Medulla oblongata (tissue), 1 donor: Measurements from ENCODE around the gene PRKCE.

Experiments used
- DNase-seq: peaks from one replicate; pipeline ENCODE4 v3.0.0-alpha.2; 2015; ENCODE audit errors: extremely low spot score

The PRKCE gene

GRCh38 chr2:46075848-46076247 lies 424.4 kb downstream of the PRKCE start:
- no peak for DNase-seq

GRCh38 chr2:46076251-46076650 lies 424.8 kb downstream of the PRKCE start:
- DNase-seq: no peak

GRCh38 chr2:46076875-46077274 lies 425.4 kb downstream of the PRKCE start:
- no peak for DNase-seq

GRCh38 chr2:46077522-46078107 lies 426.1 kb downstream of the PRKCE start:
- DNase-seq: no peak

DNA sequence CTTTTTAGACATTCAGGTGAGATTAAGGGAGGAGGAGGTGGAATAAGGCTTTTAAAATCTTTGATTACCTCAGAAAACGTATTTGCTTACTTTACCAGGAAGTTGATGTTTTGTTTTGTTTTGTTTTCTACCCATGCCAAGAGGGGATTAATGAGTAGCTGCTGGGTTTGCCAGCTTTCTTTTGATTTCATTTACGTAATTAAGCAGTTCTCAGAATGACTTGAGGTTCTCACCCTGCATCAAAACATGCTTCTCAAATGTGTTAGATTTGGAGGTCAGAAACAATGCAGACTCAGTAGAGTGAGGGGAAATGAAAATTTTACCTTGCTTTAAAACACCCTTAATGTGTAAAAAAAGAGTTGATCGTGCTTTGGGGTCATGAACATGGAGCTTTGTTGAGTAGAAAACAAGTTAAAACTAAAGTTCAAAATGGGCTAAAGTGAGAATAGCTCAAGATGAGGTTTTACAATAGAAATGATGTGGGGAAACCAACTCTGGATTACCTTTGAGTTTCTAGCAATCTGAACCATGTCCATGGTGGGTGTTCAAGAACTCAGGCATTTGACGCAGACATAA lies 428.6 kb downstream of the PRKCE start:
- no peak for DNase-seq

DNA sequence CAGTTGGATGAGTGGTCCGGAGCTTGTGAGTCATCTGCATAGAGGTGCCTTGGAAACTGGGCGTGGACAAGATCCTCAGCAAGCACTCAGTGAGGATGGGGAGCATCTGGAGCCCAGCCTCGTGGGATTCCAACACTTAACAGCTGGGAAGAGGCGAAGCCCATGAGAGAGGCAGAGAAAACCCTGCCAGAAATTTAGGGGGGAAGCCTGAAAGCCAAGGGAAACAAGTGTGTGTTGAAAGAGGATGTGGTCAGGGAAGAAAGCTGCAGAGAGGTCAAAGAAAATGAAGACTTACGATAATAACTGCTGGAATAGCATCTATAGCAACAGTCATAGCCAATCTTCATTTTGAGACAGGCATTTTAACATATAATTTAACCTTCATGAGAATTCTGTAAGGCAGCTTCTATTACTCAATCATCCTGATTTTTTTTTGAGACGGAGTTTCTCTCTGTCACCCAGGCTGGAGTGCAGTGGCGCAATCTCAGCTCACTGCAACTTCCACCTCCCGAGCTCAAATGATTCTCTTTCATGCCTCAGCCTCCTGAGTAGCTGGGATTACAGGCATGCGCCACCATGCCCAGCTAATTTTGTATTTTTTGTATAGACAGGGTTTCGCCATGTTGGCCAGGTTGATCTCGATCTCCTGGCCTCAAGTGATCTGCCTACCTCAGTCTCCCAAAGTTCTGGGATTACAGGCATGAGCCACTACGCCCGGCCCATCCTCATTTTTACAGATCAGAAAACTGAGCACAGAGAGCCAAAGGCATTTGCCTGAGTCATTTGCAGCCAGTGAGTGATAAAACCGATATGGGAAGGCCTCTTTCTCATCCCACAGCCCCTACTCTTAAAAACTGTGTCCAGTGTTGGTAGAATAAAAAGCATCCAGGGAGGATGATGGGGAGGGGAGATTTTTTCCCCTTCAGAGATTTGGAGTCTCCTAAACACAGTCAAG lies 431.3 kb downstream of the PRKCE start:
- DNase-seq: no peak

GRCh38 chr2:46086578-46087070 lies 435.1 kb downstream of the PRKCE start:
- DNase-seq: no peak

DNA sequence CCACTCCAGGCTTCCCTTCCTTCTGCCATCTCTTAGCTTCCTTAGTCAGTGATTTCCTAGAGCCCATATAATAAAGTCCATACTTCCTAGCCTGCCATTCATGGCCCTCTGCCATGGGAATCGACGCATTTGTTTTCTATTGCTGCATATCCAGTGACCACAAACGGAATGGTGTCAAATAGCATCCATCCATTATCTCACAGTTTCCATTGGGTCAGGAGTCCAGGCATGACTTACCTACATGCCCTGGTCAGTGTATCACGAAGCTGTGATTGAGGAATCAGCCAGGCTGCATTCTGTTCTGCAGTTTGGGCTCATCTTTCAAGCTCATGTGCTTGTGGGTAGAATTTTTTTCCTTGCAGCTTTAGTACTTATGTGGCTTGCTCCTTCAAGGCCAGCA lies 436.0 kb downstream of the PRKCE start:
- DNase-seq: no peak

DNA sequence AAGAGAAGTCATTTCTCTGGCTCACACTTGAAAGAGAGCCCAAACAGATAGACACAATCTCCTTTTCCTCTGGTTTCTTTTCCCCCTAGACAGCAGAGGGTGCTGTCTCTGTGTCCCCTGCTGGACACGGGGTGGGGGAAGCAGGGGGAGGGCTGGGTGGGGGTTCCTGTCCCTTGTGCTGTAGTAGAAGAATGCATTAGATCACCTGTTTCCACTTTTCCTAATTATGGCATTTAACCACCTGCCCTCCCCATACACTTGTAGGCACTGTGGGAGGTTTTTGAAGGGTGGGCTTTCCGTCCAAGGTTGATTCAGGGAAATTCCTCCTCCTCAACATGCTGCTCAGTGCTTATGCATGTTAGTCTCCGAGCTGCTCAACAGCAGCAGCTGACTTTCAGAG lies 439.5 kb downstream of the PRKCE start:
- DNase-seq: no peak

DNA sequence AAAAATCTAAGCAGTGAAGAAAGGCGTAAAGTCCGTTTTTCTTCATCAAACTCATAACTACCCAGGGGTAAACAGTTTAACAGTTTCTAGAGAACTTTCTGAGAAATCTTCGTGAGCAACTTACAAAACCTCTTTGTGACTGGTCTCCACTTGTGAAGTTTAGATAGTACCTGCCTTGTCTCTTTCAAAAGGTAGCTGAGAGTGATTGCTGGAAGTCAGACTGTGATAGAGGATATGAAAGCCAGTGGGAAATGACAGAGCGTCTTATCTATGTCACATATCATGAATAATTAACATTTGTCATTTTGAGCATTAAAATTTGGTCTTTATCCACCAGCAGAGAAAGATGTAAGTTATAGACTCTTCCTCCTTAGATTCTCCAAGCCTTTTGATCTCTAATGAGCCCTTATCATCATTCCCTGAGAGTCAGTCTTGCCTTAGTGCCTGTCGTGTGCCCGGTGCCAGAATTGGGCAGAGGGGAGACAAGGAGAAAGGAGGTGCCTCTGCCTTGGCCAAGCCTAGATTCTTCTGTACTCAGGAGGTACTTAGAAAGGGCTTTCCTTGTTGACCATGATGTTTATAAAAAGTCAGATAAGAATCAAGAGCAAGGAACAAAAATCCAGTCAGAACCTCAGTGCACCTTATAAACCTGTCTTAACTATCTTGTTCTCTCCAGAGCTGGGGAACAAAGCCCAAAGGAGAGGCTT lies 440.6 kb downstream of the PRKCE start:
- no peak for DNase-seq

- no peak for DNase-seq
Measured at GRCh38 chr2:46094689-46095088, 443.2 kb downstream of the PRKCE start.

DNA sequence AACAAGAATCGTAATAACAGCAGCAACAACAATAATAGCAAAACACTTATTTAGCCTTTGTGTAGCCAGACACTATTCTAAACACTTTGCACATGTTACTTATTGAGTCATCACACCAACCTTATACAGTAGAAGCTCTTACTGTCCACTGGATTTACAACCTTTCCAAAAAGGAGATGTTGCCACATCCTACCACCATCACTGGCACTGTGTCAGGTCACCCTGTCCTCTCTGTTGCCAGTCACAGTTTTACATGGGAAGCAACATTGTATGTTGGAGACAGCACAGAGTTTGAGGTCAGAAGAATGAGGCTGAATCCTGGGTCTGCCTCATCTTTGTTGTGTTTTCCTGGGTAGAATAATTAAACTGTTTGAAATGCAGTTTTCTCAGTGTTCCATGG lies 444.4 kb downstream of the PRKCE start:
- DNase-seq: no peak

DNA sequence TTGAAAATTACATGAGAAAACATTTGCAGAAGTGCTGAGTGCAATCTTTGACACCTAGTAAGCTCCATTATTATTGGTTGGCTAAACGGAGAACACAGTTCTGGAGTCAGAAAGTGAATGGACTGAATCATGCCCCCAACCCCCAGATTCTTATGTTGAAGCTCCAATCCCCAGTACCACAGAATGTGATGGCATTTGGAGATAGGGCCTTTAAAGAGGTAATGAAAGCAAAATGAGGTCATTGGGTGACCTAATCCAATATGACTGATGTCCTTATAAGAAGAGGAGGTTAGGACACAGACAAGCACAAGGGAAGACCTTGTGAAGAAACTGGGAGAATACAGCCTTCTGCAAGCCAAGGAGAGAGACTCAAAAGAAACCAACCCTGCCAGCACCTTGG lies 444.8 kb downstream of the PRKCE start:
- DNase-seq: no peak

DNA sequence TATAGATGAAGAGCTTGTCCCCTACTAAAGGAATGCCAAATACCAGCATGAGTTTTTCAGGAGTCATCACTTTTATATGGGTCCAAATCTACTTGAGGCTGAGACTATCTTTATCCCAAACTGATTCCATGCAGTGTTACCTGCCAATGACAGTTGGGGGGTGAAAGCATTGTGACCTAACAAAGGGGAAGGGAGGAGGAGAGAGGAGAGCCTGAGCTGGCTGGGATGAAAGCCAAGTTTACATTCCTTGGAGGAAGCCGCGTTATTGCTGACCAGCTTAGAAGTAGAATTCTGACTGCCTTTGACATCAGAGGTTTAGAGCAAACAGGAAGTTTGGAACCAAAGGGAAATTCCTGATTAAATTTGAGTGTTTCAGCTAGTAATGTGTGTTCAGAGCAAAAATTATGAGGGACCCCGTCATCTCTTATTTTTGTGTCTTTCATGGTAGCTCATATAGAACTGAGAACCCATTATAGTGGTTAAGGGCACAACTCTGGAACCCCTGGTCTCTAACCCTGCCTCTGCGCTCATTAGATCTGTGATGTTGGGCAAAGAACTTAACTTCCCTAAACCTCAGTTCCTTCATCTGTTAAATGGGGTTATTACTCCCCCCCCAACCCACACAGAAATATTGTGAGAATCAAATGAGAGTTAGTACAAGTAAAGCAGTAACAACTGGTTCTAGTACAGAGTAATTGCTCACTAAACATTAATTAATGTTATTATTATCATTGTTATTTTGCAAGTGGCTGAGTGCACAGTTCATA lies 446.4 kb downstream of the PRKCE start:
- peak; percentile 71 for DNase-seq

DNA sequence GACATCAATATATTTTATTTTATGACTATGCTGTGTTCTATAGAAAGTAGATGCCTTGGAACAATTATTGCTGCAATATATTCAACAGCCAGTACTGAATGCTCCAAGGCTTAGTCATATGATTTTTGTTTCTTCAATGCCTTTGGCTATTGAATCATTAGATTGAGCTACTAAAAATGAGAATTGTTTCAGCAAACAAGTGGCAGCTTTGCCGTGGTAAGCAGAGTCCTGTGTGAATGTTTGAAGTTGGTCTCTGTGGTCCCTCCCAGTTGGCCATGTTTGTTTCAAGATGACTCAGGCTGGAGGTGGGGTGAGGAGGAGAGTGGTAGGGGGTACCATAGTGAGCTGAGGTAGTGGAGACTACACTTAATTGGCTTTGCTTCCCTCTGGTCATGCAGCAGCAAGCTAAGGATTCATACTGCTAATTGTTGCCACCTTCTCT lies 447.2 kb downstream of the PRKCE start:
- no peak for DNase-seq

- no peak for DNase-seq
Measured at GRCh38 chr2:46101557-46102220, 450.2 kb downstream of the PRKCE start.

DNA sequence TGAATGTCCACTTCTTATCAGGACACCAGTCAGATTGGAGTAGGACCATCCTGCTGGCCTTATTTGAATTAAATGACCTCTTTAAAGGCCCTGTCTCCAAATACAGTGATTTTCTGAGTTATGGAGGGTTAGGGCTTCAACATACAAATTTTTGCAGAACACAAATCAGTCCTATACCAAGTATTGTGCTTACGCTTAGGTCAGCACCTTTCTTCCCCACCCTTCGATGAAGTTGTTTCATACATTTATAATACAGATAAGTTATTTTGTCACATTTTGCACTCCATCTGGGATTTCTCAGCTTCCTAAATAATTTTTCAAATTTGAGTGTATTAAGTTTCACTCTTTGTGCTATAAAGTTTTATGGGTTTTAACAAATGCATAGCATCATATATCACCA lies 455.2 kb downstream of the PRKCE start:
- no peak for DNase-seq

GRCh38 chr2:46114996-46115395 lies 463.5 kb downstream of the PRKCE start:
- DNase-seq: no peak

DNA sequence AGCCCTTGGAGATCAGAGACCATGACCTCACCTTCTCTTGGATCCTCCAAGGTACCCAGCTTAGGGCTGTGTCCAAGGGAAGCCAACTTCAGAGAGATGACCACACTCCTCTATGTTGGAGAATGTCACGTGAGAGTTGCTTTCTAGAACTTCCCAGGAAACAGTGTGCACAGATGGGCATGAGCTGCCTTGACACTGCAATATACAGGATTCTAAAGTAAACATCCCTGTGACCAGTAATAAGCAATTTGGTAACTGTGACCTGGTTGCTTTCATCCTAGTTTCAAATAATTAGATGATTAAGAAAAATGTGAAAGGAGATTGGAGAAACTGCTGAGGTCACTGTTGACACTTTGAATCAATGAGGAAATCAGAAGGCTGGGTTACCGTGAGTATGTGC lies 464.7 kb downstream of the PRKCE start:
- DNase-seq: no peak

GRCh38 chr2:46116553-46116991 lies 465.1 kb downstream of the PRKCE start:
- DNase-seq: no peak

- DNase-seq: no peak
Measured at GRCh38 chr2:46117379-46117778, 465.9 kb downstream of the PRKCE start.
